ENCODE results near the gene AFF1.

The AFF1 gene

GRCh38 chr4:86955888-86956451 lies 21.2 kb downstream of the AFF1 start:
- no peak for DNase-seq

- peak; percentile 39 to 86 (median 66) for DNase-seq
Measured at GRCh38 chr4:86957215-86957614, 22.4 kb downstream of the AFF1 start.

GRCh38 chr4:86959588-86960500 lies 25.0 kb downstream of the AFF1 start:
- no peak for DNase-seq

- no peak for DNase-seq
Measured at GRCh38 chr4:86960557-86960961, 25.7 kb downstream of the AFF1 start.

GRCh38 chr4:86961116-86961515 lies 26.3 kb downstream of the AFF1 start:
- peak; percentile 30 to 69 (median 50) for DNase-seq

- DNase-seq, result peak in 1 of 4 experiments; percentile 27
Measured at GRCh38 chr4:86961605-86962295, 26.9 kb downstream of the AFF1 start.

- no peak for DNase-seq
Measured at GRCh38 chr4:86963697-86964096, 28.9 kb downstream of the AFF1 start.

- peak in 3 of 4 experiments; percentile 34 to 63 (median 47) for DNase-seq
Measured at GRCh38 chr4:86965019-86965976, 30.5 kb downstream of the AFF1 start.

GRCh38 chr4:86967073-86967472 lies 32.3 kb downstream of the AFF1 start:
- peak; percentile 56 to 81 (median 70) for DNase-seq

- peak; percentile 43 to 85 (median 66) for DNase-seq
Measured at GRCh38 chr4:86967798-86968197, 33.0 kb downstream of the AFF1 start.

GRCh38 chr4:86968547-86968946 lies 33.7 kb downstream of the AFF1 start:
- no peak for DNase-seq

- DNase-seq, result no peak
Measured at GRCh38 chr4:86970447-86971354, 35.9 kb downstream of the AFF1 start.

- DNase-seq, result no peak
Measured at GRCh38 chr4:86971355-86971683, 36.5 kb downstream of the AFF1 start.

- peak in 3 of 4 experiments; percentile 23 to 33 (median 26) for DNase-seq
Measured at GRCh38 chr4:86972997-86973396, 38.2 kb downstream of the AFF1 start.

- DNase-seq, result no peak
Measured at GRCh38 chr4:86973668-86974067, 38.9 kb downstream of the AFF1 start.

- no peak for DNase-seq
Measured at GRCh38 chr4:86974551-86974994, 39.8 kb downstream of the AFF1 start.

- no peak for DNase-seq
Measured at GRCh38 chr4:86975927-86976326, 41.1 kb downstream of the AFF1 start.

GRCh38 chr4:86976801-86977485 lies 42.1 kb downstream of the AFF1 start:
- DNase-seq, result no peak

GRCh38 chr4:86977621-86978184 lies 42.9 kb downstream of the AFF1 start:
- peak in 1 of 4 experiments; percentile 28 for DNase-seq

- DNase-seq, result no peak
Measured at GRCh38 chr4:86978709-86979108, 43.9 kb downstream of the AFF1 start.
